Rectal smooth muscle tissue (tissue), 1 donor: ENCODE data around the gene LINGO1.

Experiments used
- H3K27ac ChIP-seq: one replicate; pipeline ENCODE4 v1.7.0; 2013; ENCODE audit warnings: low read depth, low read length, inconsistent platforms
- H3K27me3 ChIP-seq: one replicate; pipeline ENCODE4 v1.7.0; 2013; ENCODE audit warnings: low read length; ENCODE audit not compliant: control insufficient read depth, insufficient read depth
- H3K36me3 ChIP-seq: one replicate; pipeline ENCODE4 v1.7.0; 2013; ENCODE audit warnings: low read length; ENCODE audit not compliant: control insufficient read depth, insufficient read depth
- H3K4me1 ChIP-seq: one replicate; pipeline ENCODE4 v1.7.0; 2013; ENCODE audit warnings: low read length; ENCODE audit not compliant: control insufficient read depth, insufficient read depth
- H3K4me3 ChIP-seq: one replicate; pipeline ENCODE4 v1.7.0; 2013; ENCODE audit warnings: low read length
- H3K9ac ChIP-seq: one replicate; pipeline ENCODE4 v1.7.0; 2013; ENCODE audit warnings: low read length

The LINGO1 gene, protein sequence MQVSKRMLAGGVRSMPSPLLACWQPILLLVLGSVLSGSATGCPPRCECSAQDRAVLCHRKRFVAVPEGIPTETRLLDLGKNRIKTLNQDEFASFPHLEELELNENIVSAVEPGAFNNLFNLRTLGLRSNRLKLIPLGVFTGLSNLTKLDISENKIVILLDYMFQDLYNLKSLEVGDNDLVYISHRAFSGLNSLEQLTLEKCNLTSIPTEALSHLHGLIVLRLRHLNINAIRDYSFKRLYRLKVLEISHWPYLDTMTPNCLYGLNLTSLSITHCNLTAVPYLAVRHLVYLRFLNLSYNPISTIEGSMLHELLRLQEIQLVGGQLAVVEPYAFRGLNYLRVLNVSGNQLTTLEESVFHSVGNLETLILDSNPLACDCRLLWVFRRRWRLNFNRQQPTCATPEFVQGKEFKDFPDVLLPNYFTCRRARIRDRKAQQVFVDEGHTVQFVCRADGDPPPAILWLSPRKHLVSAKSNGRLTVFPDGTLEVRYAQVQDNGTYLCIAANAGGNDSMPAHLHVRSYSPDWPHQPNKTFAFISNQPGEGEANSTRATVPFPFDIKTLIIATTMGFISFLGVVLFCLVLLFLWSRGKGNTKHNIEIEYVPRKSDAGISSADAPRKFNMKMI

DNA sequence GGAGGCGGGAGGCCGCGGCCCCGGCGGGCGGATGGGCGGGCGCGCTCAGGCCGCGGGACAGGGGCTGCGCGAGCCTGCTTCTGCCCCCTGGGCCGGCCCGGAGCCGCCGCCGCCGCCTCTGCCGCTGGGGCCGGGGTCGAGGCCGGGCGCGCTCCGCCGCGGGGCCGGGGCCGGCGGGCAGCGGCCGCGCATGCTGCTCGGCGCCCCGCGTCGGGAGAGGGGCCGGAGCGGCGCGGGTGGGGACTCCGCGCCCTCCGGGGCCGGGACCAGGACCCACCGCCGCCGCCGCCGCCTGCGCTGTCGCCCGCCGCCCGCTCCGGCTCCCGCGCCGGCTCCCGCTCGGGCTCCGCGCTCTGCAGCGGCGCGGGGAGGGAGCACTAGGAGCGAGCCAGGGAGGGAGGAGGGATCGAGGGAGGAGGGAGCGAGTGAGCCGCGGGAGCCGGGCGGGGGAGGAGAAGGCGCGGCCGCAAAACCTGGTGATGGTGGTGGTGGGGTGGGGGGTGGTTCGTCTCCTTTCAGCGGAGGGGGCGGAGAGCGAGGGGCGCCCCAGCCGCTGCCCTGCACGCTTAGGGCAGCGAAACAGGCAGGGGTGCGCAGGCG lies at the start of gene LINGO1:
Gene LINGO1 (minus strand): TSS at position 379 of the 600 bp plus-strand sequence. CDS start 597 bp downstream, outside the sequence.
- peaks cover 22% of the 10 kb centered on the region for H3K27me3 ChIP-seq
- no peak within 1 kb of the TSS for H3K9ac ChIP-seq
- no peak within 1 kb of the TSS for H3K27ac ChIP-seq
- H3K4me1 ChIP-seq: no peaks in the 10 kb centered on the region
- peak within 1 kb of the TSS; percentile 65 for H3K4me3 ChIP-seq
- no peaks in the 10 kb centered on the region for H3K36me3 ChIP-seq

DNA sequence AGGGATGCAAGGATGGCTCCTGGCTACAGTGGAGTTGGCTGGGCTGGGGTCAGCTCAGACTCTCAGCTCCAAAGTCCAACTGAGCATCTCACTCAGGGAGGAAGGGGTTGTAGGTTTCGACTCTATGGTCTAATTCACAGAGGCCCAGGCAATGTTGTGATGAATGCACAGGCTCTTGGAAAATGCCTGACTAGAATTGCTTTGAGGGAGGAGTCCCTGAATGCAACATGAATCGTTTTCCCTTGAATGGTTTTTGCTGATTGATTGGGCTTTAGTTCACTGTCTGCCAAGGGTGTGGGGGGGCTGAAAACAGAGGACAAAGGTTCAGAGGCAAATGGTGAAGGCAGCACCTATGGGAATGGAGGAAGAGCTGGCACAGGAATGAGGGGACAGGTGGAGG lies 48.6 kb upstream of the LINGO1 start:
- no peak overlapping the region for H3K4me3 ChIP-seq
- H3K36me3 ChIP-seq: no peaks in the 10 kb centered on the region
- H3K27ac ChIP-seq: no peak overlapping the region
- no peaks in the 10 kb centered on the region for H3K4me1 ChIP-seq
- H3K9ac ChIP-seq: no peak overlapping the region
- H3K27me3 ChIP-seq: no peaks in the 10 kb centered on the region

DNA sequence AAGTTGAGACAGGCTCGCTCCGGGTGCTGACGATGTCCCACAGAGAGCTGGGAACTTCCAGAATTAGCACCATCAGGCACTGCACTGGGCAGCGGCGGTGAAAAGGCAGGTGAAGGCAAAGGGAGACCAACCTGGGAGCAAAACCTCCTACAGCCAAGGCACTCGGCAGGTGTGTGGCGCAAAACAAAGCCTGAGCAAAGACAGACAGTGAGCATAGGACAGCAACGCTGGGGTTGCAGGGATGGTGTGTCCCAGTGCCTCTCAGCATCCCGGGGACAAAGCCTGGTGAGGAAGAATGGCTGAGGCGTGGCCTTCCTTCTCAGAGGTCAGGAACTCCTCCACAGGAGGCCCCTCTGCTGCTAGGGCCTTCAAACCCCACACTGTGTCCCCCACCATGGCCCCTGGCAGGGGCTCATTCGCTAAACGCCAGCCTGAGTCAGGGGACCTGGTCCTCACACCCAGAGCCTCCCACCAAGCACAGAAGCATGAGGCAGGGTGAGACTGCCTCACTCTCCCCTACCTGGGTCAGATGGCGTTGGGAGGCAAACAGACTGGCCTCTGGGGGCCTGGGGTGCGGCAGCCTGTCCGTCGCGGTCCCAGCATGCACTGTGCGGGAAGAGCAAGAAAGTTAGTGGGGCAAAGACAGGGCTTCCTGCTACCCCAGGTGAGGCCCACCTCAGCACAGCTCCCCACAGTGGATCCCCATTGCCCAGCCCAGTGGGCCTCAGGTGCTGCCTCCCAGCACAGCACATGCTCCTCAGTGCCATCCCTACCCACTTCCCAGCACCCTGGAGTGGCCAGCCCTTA lies 44.1 kb upstream of the LINGO1 start:
- no peaks in the 10 kb centered on the region for H3K4me1 ChIP-seq
- no peak overlapping the region for H3K4me3 ChIP-seq
- H3K27me3 ChIP-seq: no peaks in the 10 kb centered on the region
- H3K36me3 ChIP-seq: no peaks in the 10 kb centered on the region
- no peak overlapping the region for H3K27ac ChIP-seq
- H3K9ac ChIP-seq: no peak overlapping the region

DNA sequence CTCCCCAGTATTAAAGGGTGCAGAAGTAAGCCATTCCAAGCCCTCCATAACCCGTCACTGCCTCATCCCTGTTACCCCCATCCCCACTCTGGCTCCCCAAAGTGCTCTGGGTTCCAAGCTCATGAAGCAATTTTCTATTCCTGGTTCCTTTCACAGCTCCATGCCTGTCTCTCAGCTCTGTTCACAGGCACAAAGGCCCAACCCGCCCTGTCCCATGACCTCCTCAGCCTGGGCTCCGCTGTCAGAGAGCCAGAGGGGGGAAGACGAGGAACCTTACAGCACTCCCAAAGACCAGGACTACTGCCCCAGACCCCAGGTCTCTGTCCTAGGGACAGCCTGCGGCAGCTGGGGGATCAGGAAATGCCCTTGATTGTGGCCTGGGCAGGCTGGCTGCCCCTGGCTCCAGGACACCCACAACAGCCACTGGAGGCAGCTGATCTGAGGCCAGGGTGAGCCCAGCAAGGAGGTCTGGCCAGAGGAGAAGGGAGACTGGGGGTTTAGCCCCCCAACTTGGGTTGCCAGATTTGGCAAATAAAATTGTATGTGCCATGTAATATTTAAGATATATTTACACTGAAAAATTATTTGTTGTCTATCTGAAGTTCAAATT lies 43.2 kb upstream of the LINGO1 start:
- Histone ChIP-seq H3K4me3 (no peak overlapping the region), H3K4me1 (no peaks in the 10 kb centered on the region), H3K9ac (no peak overlapping the region), H3K36me3 (no peaks in the 10 kb centered on the region), H3K27me3 (peaks cover 3% of the 10 kb centered on the region), H3K27ac (no peak overlapping the region)

DNA sequence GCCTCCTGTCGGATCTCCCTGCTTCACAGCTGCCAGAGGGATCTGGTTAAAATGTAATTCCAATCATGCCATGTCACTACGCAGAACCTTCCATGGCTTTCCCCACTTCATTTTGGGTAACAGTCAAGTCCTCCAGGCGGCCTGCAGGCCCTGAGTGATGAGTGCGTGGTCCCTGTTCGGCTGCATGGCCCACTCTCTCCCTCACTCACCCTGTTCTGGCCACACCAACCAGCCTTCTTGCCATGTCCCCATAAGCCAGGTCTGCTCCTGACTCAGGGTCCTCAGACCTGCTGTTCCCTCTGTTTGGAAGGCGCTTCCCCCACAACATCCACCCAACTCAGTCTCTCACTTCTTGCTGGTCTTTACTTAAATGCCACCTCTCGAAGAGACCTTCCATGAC lies 41.6 kb upstream of the LINGO1 start:
- Histone ChIP-seq H3K9ac (no peak overlapping the region), H3K27me3 (peaks cover 6% of the 10 kb centered on the region), H3K36me3 (no peaks in the 10 kb centered on the region), H3K27ac (no peak overlapping the region), H3K4me1 (no peaks in the 10 kb centered on the region), H3K4me3 (no peak overlapping the region)

DNA sequence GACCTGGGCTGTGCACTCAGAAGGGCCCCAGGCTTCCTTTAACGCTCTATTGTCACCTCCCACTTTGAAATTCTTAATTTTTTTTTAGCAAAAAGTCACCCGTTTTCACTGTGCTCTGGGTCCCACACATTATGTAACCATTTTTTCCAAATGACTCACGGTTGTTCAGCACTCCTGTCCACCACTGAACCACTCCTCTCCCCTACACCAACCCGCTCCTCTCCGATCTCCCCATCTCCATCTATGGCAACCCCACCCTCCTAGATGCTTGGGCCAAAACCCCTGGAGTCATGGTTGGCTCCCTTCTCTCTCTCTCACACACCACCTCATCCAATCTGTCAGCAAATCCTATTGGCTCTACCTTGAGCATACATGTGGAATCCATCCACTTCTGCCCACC lies 41.2 kb upstream of the LINGO1 start:
- Histone ChIP-seq H3K27ac (no peak overlapping the region), H3K27me3 (peaks cover 6% of the 10 kb centered on the region), H3K36me3 (no peaks in the 10 kb centered on the region), H3K4me3 (no peak overlapping the region), H3K9ac (no peak overlapping the region), H3K4me1 (no peaks in the 10 kb centered on the region)

DNA sequence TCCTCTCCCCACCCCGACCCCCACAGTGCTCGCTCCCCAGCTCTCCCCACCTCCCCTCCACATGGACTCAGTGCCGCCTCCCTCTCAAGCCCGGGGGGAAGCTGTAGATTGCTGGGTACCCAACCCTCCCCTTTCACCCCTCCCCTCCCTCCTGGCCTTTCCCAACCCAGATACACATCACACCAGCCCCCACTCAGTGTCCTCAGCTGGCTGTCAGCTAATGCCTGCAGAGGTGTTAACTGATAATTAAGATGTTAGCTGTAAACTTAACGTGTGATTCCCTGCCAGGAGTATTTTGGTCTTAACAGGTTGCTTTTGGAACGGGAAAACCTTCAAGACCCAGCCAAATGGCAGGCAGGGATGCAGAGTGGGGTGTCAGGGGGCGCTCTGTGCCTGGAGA lies 39.4 kb upstream of the LINGO1 start:
- Histone ChIP-seq H3K4me1 (no peaks in the 10 kb centered on the region), H3K4me3 (no peak overlapping the region), H3K27ac (no peak overlapping the region), H3K36me3 (no peaks in the 10 kb centered on the region), H3K9ac (no peak overlapping the region), H3K27me3 (peaks cover 7% of the 10 kb centered on the region)

DNA sequence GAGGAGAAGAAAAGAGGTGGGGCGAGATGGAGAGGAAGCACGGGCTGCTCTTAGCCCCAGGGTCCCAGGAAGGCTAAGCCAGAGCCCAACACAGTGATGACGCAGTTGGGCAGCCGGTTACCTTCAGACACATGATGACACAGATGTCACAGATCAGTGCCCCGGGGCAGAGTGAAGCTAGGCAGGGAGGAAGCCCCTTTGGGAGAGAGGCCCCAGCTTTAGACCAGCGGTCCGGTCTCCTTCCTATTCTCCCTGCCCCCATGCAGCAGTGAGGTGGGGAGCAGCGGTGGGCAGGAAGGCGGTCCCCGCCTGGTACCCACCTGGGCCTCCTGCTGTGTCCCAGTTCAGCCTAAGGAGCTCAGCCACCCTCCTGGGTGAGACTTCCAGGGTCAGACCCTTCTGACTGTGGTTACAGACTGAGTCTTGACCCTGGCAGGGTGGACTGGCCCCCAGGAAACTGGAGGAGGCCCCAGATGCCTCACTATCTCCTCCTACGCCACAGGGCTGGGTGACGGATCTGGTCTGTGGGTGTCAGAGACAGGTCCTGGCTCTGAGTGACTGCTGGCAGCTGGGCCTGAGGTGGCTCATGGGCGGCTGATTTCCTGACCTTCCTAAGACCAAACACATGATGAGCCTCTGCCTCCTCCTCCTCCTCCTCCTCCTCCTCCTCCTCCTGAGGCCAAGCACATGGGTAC lies 38.8 kb upstream of the LINGO1 start:
- Histone ChIP-seq H3K4me3 (no peak overlapping the region), H3K27me3 (peaks cover 7% of the 10 kb centered on the region)

DNA sequence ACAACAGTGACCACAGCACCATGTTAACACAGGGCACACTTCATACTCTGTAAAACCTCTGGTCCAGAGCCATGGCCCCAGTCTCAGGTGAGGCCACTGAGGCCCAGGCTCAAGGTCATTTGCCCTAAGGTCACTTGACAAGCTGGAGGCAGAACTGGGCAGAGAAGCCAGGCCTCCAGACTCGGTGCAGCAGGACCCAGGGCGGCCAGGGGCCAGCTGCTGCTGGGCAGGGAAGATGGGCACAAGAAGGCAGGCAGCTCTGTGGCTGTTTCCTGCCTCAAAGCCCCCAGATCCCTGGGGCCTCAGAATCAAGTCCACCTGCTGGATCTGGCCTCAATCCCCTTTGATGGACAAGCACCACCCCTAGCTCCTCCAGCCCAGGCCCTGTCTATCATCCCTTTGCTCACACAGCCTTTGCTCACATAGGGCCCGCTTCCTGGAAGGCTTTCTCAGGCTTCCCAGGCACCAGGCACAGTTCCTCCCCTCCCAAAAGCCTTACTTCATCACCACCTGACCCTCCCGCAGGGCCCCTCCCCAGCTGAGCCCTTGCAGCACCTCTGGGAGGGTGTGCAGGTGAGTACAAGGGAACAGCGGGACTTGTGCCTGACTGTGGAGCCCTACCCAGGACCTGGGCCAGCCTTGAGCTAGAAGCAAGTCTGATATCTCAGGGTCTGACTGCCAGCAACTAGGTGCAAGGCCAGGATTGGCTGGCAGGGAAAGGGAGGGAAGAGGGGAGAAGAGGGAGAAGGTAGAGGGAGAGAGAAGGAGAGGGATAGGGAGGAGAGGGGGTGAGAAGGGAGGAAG lies 38.0 kb upstream of the LINGO1 start:
- H3K4me3 ChIP-seq: no peak overlapping the region
- H3K27ac ChIP-seq: no peak overlapping the region
- H3K27me3 ChIP-seq: peaks cover 7% of the 10 kb centered on the region
- H3K4me1 ChIP-seq: no peaks in the 10 kb centered on the region
- H3K9ac ChIP-seq: no peak overlapping the region
- H3K36me3 ChIP-seq: no peaks in the 10 kb centered on the region

More for the DNA sequence above, 38.8 kb upstream of the LINGO1 start:
- Histone ChIP-seq H3K4me1 (no peaks in the 10 kb centered on the region), H3K27ac (no peak overlapping the region), H3K36me3 (no peaks in the 10 kb centered on the region), H3K9ac (no peak overlapping the region)

DNA sequence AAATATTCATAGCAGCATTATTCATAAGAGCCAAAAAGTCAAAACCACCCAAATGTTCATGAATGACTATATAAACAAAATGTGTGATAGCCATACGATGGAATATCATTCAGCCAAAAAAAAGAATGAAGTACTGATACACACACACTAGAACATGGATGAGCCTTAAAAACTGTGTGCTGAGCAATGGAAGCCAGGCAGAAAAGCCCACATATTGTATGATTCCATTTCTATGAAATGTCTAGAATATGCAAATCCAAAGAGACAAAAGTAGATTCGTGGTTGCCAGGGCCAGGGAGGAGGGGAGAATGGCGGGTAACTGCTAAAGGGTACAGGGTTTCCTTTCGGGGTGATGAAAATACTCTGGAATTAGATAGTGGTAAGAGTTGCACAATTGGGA lies 37.2 kb upstream of the LINGO1 start:
- H3K4me1 ChIP-seq: no peaks in the 10 kb centered on the region
- H3K9ac ChIP-seq: no peak overlapping the region
- H3K27me3 ChIP-seq: peaks cover 7% of the 10 kb centered on the region
- no peak overlapping the region for H3K4me3 ChIP-seq
- no peaks in the 10 kb centered on the region for H3K36me3 ChIP-seq
- no peak overlapping the region for H3K27ac ChIP-seq
